GM19328 (cell line): ENCODE results near the gene RGMB.

ENCODE experiments used
- ATAC-seq: cut with Tn5 transposase; IDR thresholded peaks from one replicate; pipeline ENCODE4 v1.9.1; 2021; ENCODE audit warnings: mild to moderate bottlenecking, moderate library complexity; ENCODE audit not compliant: unreplicated experiment

The RGMB gene

GRCh38 chr5:98784411-98784810 lies 10.9 kb downstream of the RGMB start:
- no peak for ATAC-seq

- no peak for ATAC-seq
Measured at GRCh38 chr5:98785244-98785643, 11.8 kb downstream of the RGMB start.

GRCh38 chr5:98786191-98786853 lies 12.9 kb downstream of the RGMB start:
- ATAC-seq, result no peak

GRCh38 chr5:98787131-98787719 lies 13.8 kb downstream of the RGMB start:
- no peak for ATAC-seq

DNA sequence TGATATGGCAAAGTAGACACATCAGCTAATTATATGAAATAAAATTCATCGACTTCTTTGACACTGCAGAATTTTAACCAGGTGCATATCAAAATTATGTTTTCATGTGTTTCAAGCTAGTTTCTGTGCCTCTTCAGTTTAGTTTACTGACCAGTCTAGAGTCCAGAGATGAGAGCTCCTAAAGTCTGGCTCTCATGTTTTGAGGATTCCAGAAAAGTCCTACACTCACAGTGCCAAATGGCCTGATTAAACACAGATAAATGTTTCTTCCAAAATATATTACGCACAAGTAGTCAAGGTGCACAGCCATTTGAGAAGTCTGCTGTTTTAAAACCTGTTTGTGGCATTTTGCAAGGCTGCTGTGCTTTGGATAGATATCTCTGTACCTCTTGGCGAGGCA lies 15.6 kb downstream of the RGMB start:
- ATAC-seq, result no peak

DNA sequence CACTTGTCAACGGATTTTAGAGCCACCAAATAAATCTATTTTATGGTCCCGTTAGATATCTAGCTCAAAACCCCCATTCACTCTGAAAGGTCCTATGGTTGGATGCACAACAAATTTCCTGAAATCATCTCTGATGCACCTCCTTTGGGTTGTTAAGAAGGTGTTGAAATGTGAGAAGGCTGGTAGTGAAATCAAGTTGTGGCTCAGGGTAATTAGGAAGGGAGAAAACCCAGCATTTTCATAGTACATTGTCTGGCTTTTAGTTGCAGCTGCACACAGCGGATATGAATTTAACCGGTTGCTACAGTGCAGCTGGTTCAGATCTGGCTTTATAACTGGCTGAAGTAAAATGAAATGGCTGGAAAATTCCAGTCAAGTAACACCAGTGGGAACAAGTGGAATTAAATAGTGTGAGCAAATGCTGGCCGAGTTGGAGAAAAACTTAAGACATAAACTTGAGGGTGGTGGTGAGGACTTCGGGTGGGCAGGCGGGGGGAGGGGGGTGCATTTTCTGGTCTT lies 17.6 kb downstream of the RGMB start:
- ATAC-seq, result no peak

DNA sequence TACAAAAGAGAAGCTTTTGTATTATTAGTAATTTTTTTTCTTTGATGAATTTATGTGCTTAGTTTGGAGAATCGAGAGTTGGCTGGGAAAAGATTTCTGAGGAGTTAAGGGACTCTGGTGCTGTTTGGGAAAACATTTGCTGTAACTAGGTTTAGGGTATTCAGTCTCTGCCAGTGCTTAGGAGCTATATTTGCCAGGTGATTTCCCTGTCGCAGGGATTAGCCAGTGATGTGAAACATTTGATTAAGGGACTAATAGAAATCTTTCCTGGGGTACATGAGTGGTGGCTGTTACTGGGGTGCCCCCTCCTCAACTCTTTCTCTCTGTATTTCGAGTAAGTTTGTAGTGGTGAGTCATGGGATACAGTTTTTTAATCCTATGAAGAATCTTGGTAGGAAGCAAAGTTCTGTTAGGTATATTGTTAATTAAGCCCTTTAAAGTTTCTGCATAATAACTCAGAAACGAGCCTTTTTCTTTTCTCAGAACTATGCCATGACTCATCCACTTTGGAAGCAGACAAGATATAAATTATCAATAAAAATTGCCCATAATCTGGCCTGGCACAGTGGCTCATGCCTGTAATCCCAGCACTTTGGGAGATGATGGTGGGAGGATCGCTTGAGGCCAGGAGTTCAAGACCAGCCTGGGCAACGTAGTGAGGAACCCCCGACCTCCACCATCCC lies 18.6 kb downstream of the RGMB start:
- ATAC-seq, result no peak

DNA sequence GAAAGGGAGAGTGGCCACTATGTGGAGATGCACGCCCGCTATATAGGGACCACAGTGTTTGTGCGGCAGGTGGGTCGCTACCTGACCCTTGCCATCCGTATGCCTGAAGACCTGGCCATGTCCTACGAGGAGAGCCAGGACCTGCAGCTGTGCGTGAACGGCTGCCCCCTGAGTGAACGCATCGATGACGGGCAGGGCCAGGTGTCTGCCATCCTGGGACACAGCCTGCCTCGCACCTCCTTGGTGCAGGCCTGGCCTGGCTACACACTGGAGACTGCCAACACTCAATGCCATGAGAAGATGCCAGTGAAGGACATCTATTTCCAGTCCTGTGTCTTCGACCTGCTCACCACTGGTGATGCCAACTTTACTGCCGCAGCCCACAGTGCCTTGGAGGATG lies 19.8 kb downstream of the RGMB start:
- no peak for ATAC-seq

DNA sequence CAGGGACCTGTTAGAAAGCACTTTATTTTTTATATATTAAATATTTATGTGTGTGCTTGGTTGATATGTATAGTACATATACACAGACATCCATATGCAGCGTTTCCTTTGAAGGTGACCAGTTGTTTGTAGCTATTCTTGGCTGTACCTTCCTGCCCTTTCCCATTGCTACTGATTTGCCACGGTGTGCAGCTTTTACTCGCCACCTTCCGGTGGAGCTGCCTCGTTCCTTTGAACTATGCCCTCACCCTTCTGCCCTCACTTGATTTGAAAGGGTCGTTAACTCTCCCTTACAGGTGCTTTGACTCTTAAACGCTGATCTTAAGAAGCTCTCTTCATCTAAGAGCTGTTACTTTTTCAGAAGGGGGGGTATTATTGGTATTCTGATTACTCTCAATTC lies 20.5 kb downstream of the RGMB start:
- no peak for ATAC-seq

- ATAC-seq, result no peak
Measured at GRCh38 chr5:98794414-98795080, 21.1 kb downstream of the RGMB start.

DNA sequence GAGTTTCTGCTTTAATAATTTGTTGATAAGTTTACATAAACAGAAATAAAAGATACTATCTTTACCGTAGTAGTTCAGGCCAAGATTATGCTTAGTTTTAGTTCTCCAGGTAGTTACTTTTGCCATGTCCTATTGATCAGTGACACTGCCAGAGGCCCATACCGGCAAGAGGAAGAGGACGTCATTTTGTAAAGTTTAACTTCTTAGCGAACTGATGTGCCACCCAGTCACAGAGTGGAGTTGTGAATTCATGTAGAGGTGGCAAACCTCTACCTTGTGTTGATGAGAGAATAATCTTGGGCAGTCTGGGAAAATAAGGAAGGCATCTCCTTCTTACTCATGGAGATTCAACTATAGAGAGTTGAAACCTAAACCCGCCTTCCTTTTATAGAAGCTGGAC lies 21.8 kb downstream of the RGMB start:
- no peak for ATAC-seq

DNA sequence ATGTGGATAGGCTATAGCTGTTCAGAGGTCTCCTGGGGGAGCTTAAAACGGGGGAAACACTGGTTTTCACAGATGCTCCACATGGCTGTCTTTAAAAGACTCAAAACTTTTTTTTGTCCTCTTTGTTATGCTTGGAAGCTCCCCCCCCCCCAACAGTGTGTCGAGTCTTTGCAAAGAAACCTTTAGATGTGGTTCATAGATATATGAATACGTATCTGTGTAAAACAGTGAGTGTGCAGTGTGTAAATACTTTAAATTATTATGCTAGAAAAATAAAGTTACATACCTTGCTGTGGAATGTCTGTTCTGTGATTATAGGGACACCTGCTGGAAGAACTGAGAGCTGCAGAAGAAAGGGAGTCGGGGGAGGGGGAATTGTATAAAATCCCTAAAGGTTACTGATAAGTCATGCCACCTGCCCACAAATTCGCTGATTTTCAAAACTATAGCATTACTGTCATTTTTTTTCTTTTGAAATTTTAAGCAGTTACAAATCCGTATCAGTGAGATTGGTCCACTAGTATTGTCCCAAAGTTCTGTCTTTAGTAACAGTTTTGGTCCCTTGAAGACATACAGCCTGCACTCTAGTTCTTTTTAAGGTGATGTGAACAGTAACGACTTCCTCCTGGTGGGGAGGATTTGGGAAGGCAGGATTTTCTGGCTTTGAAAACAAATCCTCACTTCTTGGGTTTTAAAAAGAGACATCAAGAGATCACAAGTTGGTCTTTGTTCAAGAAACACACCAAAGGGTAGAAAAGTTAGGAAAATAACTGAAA lies 22.9 kb downstream of the RGMB start:
- ATAC-seq, result no peak

DNA sequence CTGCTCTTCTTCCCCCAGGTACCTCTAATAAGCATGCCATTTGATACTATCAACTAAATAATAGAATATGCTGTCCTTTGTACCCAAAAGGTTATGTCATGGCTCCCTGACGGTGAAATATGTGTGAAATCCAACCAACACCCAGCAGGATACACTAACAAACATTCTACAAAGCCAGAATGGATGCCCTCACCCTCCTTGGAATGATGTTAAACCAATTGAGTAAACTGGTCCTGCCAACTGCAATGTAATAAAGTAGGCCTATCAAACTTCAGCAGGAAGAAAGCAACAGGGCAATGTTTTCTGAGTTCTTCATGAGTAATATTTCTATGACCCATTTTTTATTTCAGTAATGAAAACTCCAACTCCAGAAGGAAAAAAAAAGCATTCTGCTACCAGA lies 24.9 kb downstream of the RGMB start:
- ATAC-seq, result no peak

GRCh38 chr5:98798847-98799246 lies 25.4 kb downstream of the RGMB start:
- ATAC-seq, result no peak

- no peak for ATAC-seq
Measured at GRCh38 chr5:98804066-98804465, 30.6 kb downstream of the RGMB start.

GRCh38 chr5:98805070-98805469 lies 31.6 kb downstream of the RGMB start:
- no peak for ATAC-seq

DNA sequence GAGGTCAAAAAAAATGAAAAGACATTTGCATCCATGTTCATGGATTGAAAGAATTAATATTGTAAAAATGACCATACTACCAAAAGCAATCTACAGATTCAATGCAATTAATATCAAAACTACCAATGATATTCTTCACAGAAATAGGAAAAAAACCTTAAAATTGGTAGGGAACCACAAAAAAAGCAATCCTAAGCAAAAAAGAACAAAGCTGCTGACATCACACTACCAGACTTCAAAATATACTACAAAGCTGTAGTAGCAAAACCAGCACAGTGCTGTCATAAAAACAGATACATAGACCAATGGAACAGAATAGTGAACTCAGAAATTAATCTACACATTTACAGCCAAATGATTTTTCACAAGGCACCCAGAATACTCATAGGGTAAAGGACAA lies 34.3 kb downstream of the RGMB start:
- no peak for ATAC-seq

GRCh38 chr5:98810206-98810605 lies 36.7 kb downstream of the RGMB start:
- no peak for ATAC-seq

DNA sequence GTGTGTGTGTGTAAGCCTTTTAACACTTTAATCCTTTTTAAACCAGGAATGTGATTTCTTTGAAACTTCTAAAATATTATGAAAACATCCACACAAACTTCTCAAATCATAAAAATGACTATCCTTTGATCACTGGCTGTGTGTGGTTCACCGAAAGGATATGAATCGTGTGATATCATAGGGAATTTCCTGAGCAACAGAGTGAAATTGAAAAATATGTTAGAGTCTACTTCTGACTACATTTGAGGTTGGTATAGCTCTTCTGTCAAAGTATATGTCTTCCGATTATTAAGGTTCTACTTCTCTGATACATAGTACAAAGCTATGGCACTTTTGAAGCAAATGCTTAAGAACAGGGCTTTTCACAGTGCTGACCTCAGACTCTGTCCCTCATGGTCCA lies 40.3 kb downstream of the RGMB start:
- ATAC-seq, result no peak

- no peak for ATAC-seq
Measured at GRCh38 chr5:98816582-98817222, 43.2 kb downstream of the RGMB start.
